Measurements from ENCODE around the gene SMCHD1.

- no peak for TF ChIP-seq CTCF (IDR thresholded peaks at IDR 0.05 in 2 of 3, conservative IDR thresholded peaks at IDR 0.05 in 1 of 3; ENCODE audit: borderline replicate concordance in 1 of 3, insufficient read depth in 1 of 3, low read depth in 2 of 3, low read length in 2 of 3)
- no peak for TF ChIP-seq CEBPB (IDR thresholded peaks at IDR 0.05; ENCODE audit: low read depth)
- TF ChIP-seq SP1 (IDR thresholded peaks at IDR 0.05; ENCODE audit: low read depth): no peak
- no peak for TF ChIP-seq POLR2A (IDR thresholded peaks at IDR 0.05; ENCODE audit: borderline replicate concordance, extremely low read depth, insufficient read depth, insufficient read length)
- TF ChIP-seq MAX (IDR thresholded peaks at IDR 0.05): no peak
- TF ChIP-seq EZH2phosphoT487 (IDR thresholded peaks at IDR 0.05; ENCODE audit: borderline replicate concordance): no peak
These were observed 193.0 kb downstream of the SMCHD1 start for GRCh38 chr18:2848247-2849246.
